Right lobe of liver (tissue), 4 donors: ENCODE measurements around the gene PKD2L2.
"Not testable (repeated sequence)": the region's sequence is repeated elsewhere in the genome, so short reads cannot be mapped to it uniquely, and the experiment has no call there.

ENCODE experiments used
- CTCF ChIP-seq, 4 donors: fragments of 200-600 bp in 3 of 4; fragments of 450-650 bp in 1 of 4; IDR thresholded peaks; one replicate each; pipeline versions ENCODE4 v1.5.1 to v1.8.0; 2016 to 2022; ENCODE audit warnings: antibody characterized with exemption in 4 of 4, mild to moderate bottlenecking in 2 of 4
- POLR2A ChIP-seq: fragments of 450-650 bp; IDR thresholded peaks from one replicate; pipeline ENCODE4 v1.6.1; 2017; ENCODE audit warnings: antibody characterized with exemption, mild to moderate bottlenecking
- donor health status: DM: no; HTN: no; CAD: no.
- donor health status: DM: no; HTN: no; CAD: no.
- donor health status: DM: no; HTN: yes; CAD: no.

- TF ChIP-seq CTCF (IDR thresholded peaks at IDR 0.05); POLR2A: not testable (repeated sequence)
These were observed 81.1 kb downstream of the PKD2L2 start for GRCh38 chr5:137970384-137970783.
